GM23338 (cell line): ENCODE data around the gene CPXM2. TPM values are rescaled to one million over a fixed set of nuclear protein-coding genes. Genes with fewer than 3 reads are reported as not detected.

Source experiments
- ATAC-seq: fragments of 200-7000 bp; cut with Tn5 transposase; 3 replicates; pipeline ENCODE4 v1.9.1; 2020
- DNase-seq: peaks from one replicate; pipeline ENCODE4 v3.0.0-alpha.2; 2015; ENCODE audit warnings: low spot score
- H2AFZ ChIP-seq: fragments of 200-600 bp; sonication (generic); 2 replicates; pipeline ENCODE4 v1.8.0; 2016; ENCODE audit warnings: antibody characterized with exemption, mild to moderate bottlenecking, moderate library complexity
- H3F3A ChIP-seq: fragments of 200-600 bp; sonication (generic); replicated peaks from 2 replicates; pipeline ENCODE4 v1.8.0; 2017; ENCODE audit warnings: antibody characterized with exemption, mixed run types, low read depth
- H3K27ac ChIP-seq: fragments of 200-600 bp; sonication (generic); 2 replicates; pipeline ENCODE4 v1.6.1; 2016; ENCODE audit warnings: low read depth
- H3K27me3 ChIP-seq: fragments of 200-600 bp; sonication (generic); 2 replicates; pipeline ENCODE4 v1.8.0; 2016; ENCODE audit warnings: mild to moderate bottlenecking, mixed run types, moderate library complexity; ENCODE audit not compliant: insufficient read depth
- H3K36me3 ChIP-seq: fragments of 200-600 bp; sonication (generic); 2 replicates; pipeline ENCODE4 v1.8.0; 2016; ENCODE audit warnings: mild to moderate bottlenecking; ENCODE audit not compliant: insufficient read depth
- H3K4me1 ChIP-seq: fragments of 200-600 bp; sonication (generic); 2 replicates; pipeline ENCODE4 v1.8.0; 2016; ENCODE audit warnings: mild to moderate bottlenecking, moderate library complexity; ENCODE audit not compliant: insufficient read depth
- H3K4me2 ChIP-seq: fragments of 200-600 bp; sonication (generic); 2 replicates; pipeline ENCODE4 v1.7.1; 2017; ENCODE audit warnings: mixed run types
- H3K4me3 ChIP-seq: fragments of 200-600 bp; sonication (generic); 2 replicates; pipeline ENCODE4 v1.6.1; 2016; ENCODE audit warnings: mixed run types
- H3K79me2 ChIP-seq: fragments of 200-600 bp; sonication (generic); replicated peaks from 2 replicates; pipeline ENCODE4 v1.8.0; 2017; ENCODE audit warnings: mild to moderate bottlenecking; ENCODE audit not compliant: insufficient read depth
- H3K9me2 ChIP-seq: fragments of 200-600 bp; sonication (generic); 2 replicates; pipeline ENCODE4 v1.8.0; 2017; ENCODE audit not compliant: insufficient read depth
- H4K20me1 ChIP-seq: fragments of 200-600 bp; sonication (generic); replicated peaks from 2 replicates; pipeline ENCODE4 v1.8.0; 2017; ENCODE audit warnings: mild to moderate bottlenecking; ENCODE audit not compliant: insufficient read depth
- H3K27ac Mint-ChIP-seq: 2 replicates; pipeline ENCODE4 v1.8.0; 2020; ENCODE audit warnings: inconsistent platforms, mild to moderate bottlenecking, moderate library complexity, mixed read lengths
- H3K27me3 Mint-ChIP-seq: 3 replicates; pipeline ENCODE4 v1.8.0; 2022; ENCODE audit warnings: low read depth, mild to moderate bottlenecking, moderate library complexity, mixed read lengths, inconsistent platforms; ENCODE audit not compliant: insufficient read depth, poor library complexity
- H3K36me3 Mint-ChIP-seq: 3 replicates; pipeline ENCODE4 v1.8.0; 2021; ENCODE audit warnings: low read depth, mild to moderate bottlenecking, inconsistent platforms, moderate library complexity, mixed read lengths
- H3K4me1 Mint-ChIP-seq: 3 replicates; pipeline ENCODE4 v1.8.0; 2020; ENCODE audit warnings: mild to moderate bottlenecking, inconsistent platforms, mixed read lengths
- H3K4me3 Mint-ChIP-seq: 3 replicates; pipeline ENCODE4 v1.8.0; 2021; ENCODE audit warnings: moderate library complexity, mild to moderate bottlenecking, inconsistent platforms, mixed read lengths
- H3K9me3 Mint-ChIP-seq: 3 replicates; pipeline ENCODE4 v1.8.0; 2020; ENCODE audit warnings: moderate library complexity, mild to moderate bottlenecking, inconsistent platforms, mixed read lengths
- CREB1 ChIP-seq: fragments of 250-450 bp; sonication (Bioruptor Pico); IDR thresholded peaks from 2 replicates; pipeline ENCODE4 v1.5.0; 2020; ENCODE audit warnings: low read depth, mild to moderate bottlenecking, moderate library complexity
- ETS1 ChIP-seq: IDR thresholded peaks from 2 replicates; pipeline ENCODE4 v1.6.1; 2016; ENCODE audit warnings: antibody characterized with exemption
- EZH2 ChIP-seq: fragments of 200-600 bp; sonication (generic); IDR thresholded peaks from one replicate; pipeline ENCODE4 v1.8.0; 2017; ENCODE audit warnings: antibody characterized with exemption, mild to moderate bottlenecking, low read depth; ENCODE audit not compliant: unreplicated experiment
- EZH2phosphoT487 ChIP-seq: fragments of 200-600 bp; sonication (generic); IDR thresholded peaks from one replicate; pipeline ENCODE4 v1.8.1; 2018; ENCODE audit warnings: antibody characterized with exemption; ENCODE audit not compliant: unreplicated experiment
- JUNB ChIP-seq: IDR thresholded peaks from one replicate; pipeline ENCODE4 v1.6.1; 2016; ENCODE audit warnings: antibody characterized with exemption; ENCODE audit not compliant: unreplicated experiment
- REST ChIP-seq: IDR thresholded peaks from one replicate; pipeline ENCODE4 v1.6.1; 2018; ENCODE audit warnings: antibody characterized with exemption; ENCODE audit not compliant: unreplicated experiment
- STAT1 ChIP-seq: IDR thresholded peaks from one replicate; pipeline ENCODE4 v1.6.1; 2016; ENCODE audit warnings: antibody characterized with exemption; ENCODE audit not compliant: unreplicated experiment
- ZNF331 ChIP-seq: fragments of 250-450 bp; sonication (Bioruptor Pico); IDR thresholded peaks from 2 replicates; pipeline ENCODE4 v1.5.0; 2020; ENCODE audit warnings: low read depth, mild to moderate bottlenecking, moderate library complexity
- ZNF462 ChIP-seq: fragments of 250-450 bp; sonication (Bioruptor Pico); IDR thresholded peaks from 2 replicates; pipeline ENCODE4 v1.5.0; 2020; ENCODE audit warnings: mild to moderate bottlenecking, moderate library complexity
- polyA plus RNA-seq: library from polyadenylated mRNA; unstranded; fragments of >200 nt; fragmentation: Nextera tagmentation; extraction: Ambion mirVana; gene quantifications from 2 replicates; pipeline ENCODE4 v1.2.1, GENCODE V29; 2016
- total RNA-seq: library from RNA; depleted of rRNA; stranded (reverse); fragments of >200 nt; shearing (Covaris generic); gene quantifications from 2 replicates; pipeline ENCODE4 v1.2.3, GENCODE V29; 2014

The CPXM2 gene
- total and polyA plus RNA-seq, 2 experiments from 2014 or later: 1.6 to 8.1 TPM

- no peak for ATAC-seq
- no peaks in the 10 kb centered on the region for H4K20me1 ChIP-seq
Measured at GRCh38 chr10:123882681-123883445, 8.7 kb downstream of the CPXM2 start.

More at GRCh38 chr10:123882681-123883445, 8.7 kb downstream of the CPXM2 start:
- no peaks in the 10 kb centered on the region for H3F3A ChIP-seq
- H3K36me3 ChIP-seq: no peaks in the 10 kb centered on the region
- H3K27me3 ChIP-seq: no peaks in the 10 kb centered on the region
- no peak overlapping the region for H3K27ac Mint-ChIP-seq
- peaks cover 9% of the 10 kb centered on the region for H3K4me1 ChIP-seq
- peaks cover 9% of the 10 kb centered on the region for H3K4me1 Mint-ChIP-seq
- no peaks in the 10 kb centered on the region for H3K79me2 ChIP-seq
- H3K36me3 Mint-ChIP-seq: peaks cover 7% of the 10 kb centered on the region; the same call in 2 of the 3 replicates
- H3K4me2 ChIP-seq: no peak overlapping the region
- no peaks in the 10 kb centered on the region for H3K9me2 ChIP-seq
- no peak for DNase-seq
- H3K27ac ChIP-seq: no peak overlapping the region
- H3K9me3 Mint-ChIP-seq: 0 out of 3 replicates have a peak, but pooled peaks cover under 1% of the 10 kb centered on the region
- H3K4me3 Mint-ChIP-seq: no peak overlapping the region
- TF ChIP-seq STAT1: no peak
- TF ChIP-seq EZH2phosphoT487: no peak
- TF ChIP-seq ETS1: no peak
- TF ChIP-seq JUNB: no peak
- TF ChIP-seq CREB1: no peak
- no peak for TF ChIP-seq REST
- no peak for TF ChIP-seq EZH2
- TF ChIP-seq ZNF331 (CRISPR knock-in tag): no peak
- no peak for TF ChIP-seq ZNF462 (CRISPR knock-in tag)
- no peak overlapping the region for H2AFZ ChIP-seq
- H3K4me3 ChIP-seq: no peak overlapping the region
- peaks cover 5% of the 10 kb centered on the region for H3K27me3 Mint-ChIP-seq
